Upper lobe of left lung (tissue), 6 donors: Measurements from ENCODE around the gene RNF17. TPM values are rescaled to one million over a fixed set of nuclear protein-coding genes. Genes with fewer than 3 reads are reported as not detected.

ENCODE experiments used
- ATAC-seq, 2 donors: fragments of 200-7000 bp; cut with Tn5 transposase; one replicate each; pipeline ENCODE4 v1.9.1; 2022; ENCODE audit warnings: mild to moderate bottlenecking in 2 of 2, moderate library complexity in 2 of 2; ENCODE audit not compliant: low FRiP score in 2 of 2
- DNase-seq, 2 donors: peaks; one replicate each; pipeline ENCODE4 v3.0.0-alpha.2; 2019 to 2020
- H3K27ac ChIP-seq, 4 donors: fragments of 200-600 bp; sonication (generic); one replicate each; pipeline ENCODE4 v1.5.1; 2016 to 2019
- H3K27me3 ChIP-seq, 4 donors: fragments of 200-600 bp; sonication (generic); one replicate each; pipeline ENCODE4 v1.5.1; 2017 to 2019
- H3K36me3 ChIP-seq, 4 donors: fragments of 200-600 bp; sonication (generic); one replicate each; pipeline ENCODE4 v1.5.1; 2016 to 2019
- H3K4me1 ChIP-seq, 4 donors: fragments of 200-600 bp; sonication (generic); one replicate each; pipeline ENCODE4 v1.5.1; 2018 to 2019
- H3K4me3 ChIP-seq, 4 donors: fragments of 200-600 bp; sonication (generic); one replicate each; pipeline ENCODE4 v1.5.1; 2017 to 2019; ENCODE audit warnings: mild to moderate bottlenecking in 2 of 4, moderate library complexity in 1 of 4
- H3K9me3 ChIP-seq, 4 donors: fragments of 200-600 bp; sonication (generic); one replicate each; pipeline ENCODE4 v1.5.1; 2018 to 2019
- CTCF ChIP-seq, 6 experiments: fragments of 450-650 bp in 4 of 6; fragments of 200-600 bp in 2 of 6; sonication (generic) in 2 of 6; IDR thresholded peaks; one replicate each; pipeline ENCODE4 v1.5.1; 2016 to 2019; ENCODE audit warnings: antibody characterized with exemption in 6 of 6
- EP300 ChIP-seq, 4 donors: sonication (generic); formaldehyde crosslinking; IDR thresholded peaks; one replicate each; pipeline ENCODE4 v1.5.1; 2017; ENCODE audit warnings: antibody characterized with exemption in 4 of 4, control low read depth in 2 of 4
- POLR2A ChIP-seq, 4 donors: fragments of 450-650 bp; IDR thresholded peaks; one replicate each; pipeline ENCODE4 v1.5.1; 2016 to 2017; ENCODE audit warnings: antibody characterized with exemption in 4 of 4, mild to moderate bottlenecking in 2 of 4
- POLR2AphosphoS5 ChIP-seq, 2 donors: sonication (generic); formaldehyde crosslinking; IDR thresholded peaks; one replicate each; pipeline ENCODE4 v1.5.1; 2017; ENCODE audit warnings: antibody characterized with exemption in 2 of 2
- WGBS, 2 donors: methylation state at CpG; one replicate each; pipeline ENCODE4 v1.1.5; 2017 to 2018; 5-methylcytosine and 5-hydroxymethylcytosine counted together
- total RNA-seq, 6 donors: library from RNA; depleted of rRNA in 4 of 6; stranded (reverse); fragments of >200 nt in 4 of 6; gene quantifications; one replicate each; pipeline versions ENCODE4 v1.1.0 to v1.2.1, GENCODE V29; 2016 to 2021
- donor health status: DM: no; HTN: no; CAD: no; lungs with moderate emphysema.
- donor health status: DM: no; HTN: yes; CAD: no; lungs with severe emphysema.

RNF17 gene
- total RNA-seq, 6 donors from 2014 or later = 0.27 to 1.9 TPM; not detected in 4

GRCh38 chr13:24897293-24897692, 133.3 kb downstream of the RNF17 start:
- Histone ChIP-seq H3K4me1 (no peaks in the 10 kb centered on the region), H3K27me3 (no peaks in the 10 kb centered on the region), H3K4me3 (no peak overlapping the region), H3K9me3 (no peaks in the 10 kb centered on the region), H3K27ac (no peak overlapping the region), H3K36me3 (peaks cover 0 to 17% (median 4%) of the 10 kb centered on the region in 4 donors)
- no peak for ATAC-seq
- DNase-seq = no peak
- 100% methylated on average over 1 of the region's 1 CpG for WGBS, 2 donors
- TF ChIP-seq POLR2A (IDR thresholded peaks at IDR 0.05) (no peak), EP300 (IDR thresholded peaks at IDR 0.05) (no peak), CTCF (IDR thresholded peaks at IDR 0.05) (no peak), POLR2AphosphoS5 (IDR thresholded peaks at IDR 0.05) (no peak)

- ATAC-seq (no peak), DNase-seq (no peak)
- no peaks in the 10 kb centered on the region for H3K4me1 ChIP-seq
- no peak overlapping the region for H3K27ac ChIP-seq
- no peak overlapping the region for H3K4me3 ChIP-seq
- peaks cover 0 to 14% (median 0%) of the 10 kb centered on the region in 4 donors for H3K36me3 ChIP-seq
- TF ChIP-seq CTCF (IDR thresholded peaks at IDR 0.05) (no peak), POLR2AphosphoS5 (IDR thresholded peaks at IDR 0.05) (no peak), EP300 (IDR thresholded peaks at IDR 0.05) (no peak), POLR2A (IDR thresholded peaks at IDR 0.05) (no peak)
- H3K9me3 ChIP-seq = no peaks in the 10 kb centered on the region
- no peaks in the 10 kb centered on the region for H3K27me3 ChIP-seq
- WGBS, 2 donors = 94 to 96% methylated on average over 5 of the region's 5 CpGs
Measured at GRCh38 chr13:24899601-24900000, 135.6 kb downstream of the RNF17 start.

- no peak for TF ChIP-seq POLR2A (IDR thresholded peaks at IDR 0.05)
- no peak for TF ChIP-seq POLR2AphosphoS5 (IDR thresholded peaks at IDR 0.05)
- TF ChIP-seq CTCF (IDR thresholded peaks at IDR 0.05) = no peak
- TF ChIP-seq EP300 (IDR thresholded peaks at IDR 0.05) = no peak
- peaks cover 0 to 21% (median 0%) of the 10 kb centered on the region in 4 donors for H3K36me3 ChIP-seq
- no peaks in the 10 kb centered on the region for H3K27me3 ChIP-seq
- WGBS, 2 donors = 83 to 92% methylated on average over 9 of the region's 9 CpGs
- H3K27ac ChIP-seq = no peak overlapping the region
- H3K4me3 ChIP-seq = no peak overlapping the region
- DNase-seq (no peak), ATAC-seq (no peak)
- H3K9me3 ChIP-seq = no peaks in the 10 kb centered on the region
- no peaks in the 10 kb centered on the region for H3K4me1 ChIP-seq
Measured at GRCh38 chr13:24900507-24900906, 136.5 kb downstream of the RNF17 start.

GRCh38 chr13:24905242-24905641, 141.3 kb downstream of the RNF17 start:
- TF ChIP-seq POLR2AphosphoS5 (IDR thresholded peaks at IDR 0.05) (no peak), POLR2A (IDR thresholded peaks at IDR 0.05) (no peak), EP300 (IDR thresholded peaks at IDR 0.05) (no peak), CTCF (IDR thresholded peaks at IDR 0.05) (no peak)
- Histone ChIP-seq H3K4me1 (no peaks in the 10 kb centered on the region), H3K36me3 (peaks cover 0 to 39% (median 3%) of the 10 kb centered on the region in 4 donors), H3K9me3 (no peaks in the 10 kb centered on the region), H3K27me3 (no peaks in the 10 kb centered on the region), H3K27ac (no peak overlapping the region), H3K4me3 (no peak overlapping the region)
- DNase-seq (no peak), ATAC-seq (no peak)
- WGBS, 2 donors = 75 to 78% methylated on average over 3 of the region's 3 CpGs

- no peaks in the 10 kb centered on the region for H3K9me3 ChIP-seq
- H3K36me3 ChIP-seq = peaks cover 0 to 36% (median 6%) of the 10 kb centered on the region in 4 donors
- ATAC-seq = no peak
- no peaks in the 10 kb centered on the region for H3K4me1 ChIP-seq
- H3K4me3 ChIP-seq = no peak overlapping the region
- no peak for TF ChIP-seq CTCF (IDR thresholded peaks at IDR 0.05)
- no peak for TF ChIP-seq POLR2A (IDR thresholded peaks at IDR 0.05)
- no peak for TF ChIP-seq EP300 (IDR thresholded peaks at IDR 0.05)
- no peak for TF ChIP-seq POLR2AphosphoS5 (IDR thresholded peaks at IDR 0.05)
- no peaks in the 10 kb centered on the region for H3K27me3 ChIP-seq
- no peak overlapping the region for H3K27ac ChIP-seq
- DNase-seq = no peak
- 86 to 93% methylated on average over 7 of the region's 7 CpGs for WGBS, 2 donors
Measured at GRCh38 chr13:24906268-24906667, 142.3 kb downstream of the RNF17 start.
